Tibial nerve (tissue), 3 donors: ENCODE results near the gene CNNM1.

Experiments used
- EP300 ChIP-seq, 2 donors: sonication (generic); formaldehyde crosslinking; IDR thresholded peaks; one replicate each; pipeline ENCODE4 v1.6.1; 2017; ENCODE audit warnings: antibody characterized with exemption in 2 of 2, mild to moderate bottlenecking in 1 of 2
- POLR2A ChIP-seq, 2 donors: fragments of 450-650 bp; IDR thresholded peaks; one replicate each; pipeline ENCODE4 v1.6.1; 2017; ENCODE audit warnings: antibody characterized with exemption in 2 of 2, mild to moderate bottlenecking in 2 of 2, moderate library complexity in 2 of 2

- TF ChIP-seq POLR2A (IDR thresholded peaks at IDR 0.05) (no peak), EP300 (IDR thresholded peaks at IDR 0.05) (no peak)
Measured at GRCh38 chr10:99303899-99304861, 25.0 kb upstream of the CNNM1 start.
